BLaER1 treated with 17β-estradiol and CSF1 and Interleukin-3, amounts not matched to agents 10 nM and 100 nM (cell line): ENCODE data around the gene UBA5.
"Not testable (repeated sequence)": the region's sequence is repeated elsewhere in the genome, so short reads cannot be mapped to it uniquely, and the experiment has no call there.

Experiments
- H3K27ac ChIP-seq, 11 experiments: shearing (Covaris generic); formaldehyde crosslinking; 2 replicates each; pipeline ENCODE4 v1.8.1; 2022
- H3K27me3 ChIP-seq, 11 experiments: shearing (Covaris generic); formaldehyde crosslinking; 2 replicates each; pipeline ENCODE4 v1.8.1; 2022
- H3K36me3 ChIP-seq, 11 experiments: shearing (Covaris generic); formaldehyde crosslinking; 2 replicates each; pipeline ENCODE4 v1.8.1; 2022
- H3K4me1 ChIP-seq, 10 experiments: shearing (Covaris generic); formaldehyde crosslinking; 2 replicates each; pipeline ENCODE4 v1.8.1; 2022
- H3K4me2 ChIP-seq, 11 experiments: shearing (Covaris generic); formaldehyde crosslinking; 2 replicates each; pipeline ENCODE4 v1.8.1; 2022
- H3K4me3 ChIP-seq, 10 experiments: shearing (Covaris generic); formaldehyde crosslinking; 2 replicates each; pipeline ENCODE4 v1.8.1; 2022
- H3K9ac ChIP-seq, 11 experiments: shearing (Covaris generic); formaldehyde crosslinking; 2 replicates each; pipeline ENCODE4 v1.8.1; 2022
- H3K9me3 ChIP-seq, 11 experiments: shearing (Covaris generic); formaldehyde crosslinking; replicated peaks in 1 of 11; 2 replicates each; pipeline ENCODE4 v1.8.1; 2022
- H4K20me1 ChIP-seq, 11 experiments: shearing (Covaris generic); formaldehyde crosslinking; 2 replicates each; pipeline ENCODE4 v1.8.1; 2022
- Cebpa-rat ChIP-seq, 11 experiments: shearing (Covaris generic); IDR thresholded peaks; 2 replicates each; pipeline ENCODE4 v1.8.1; 2022

UBA5 gene

DNA sequence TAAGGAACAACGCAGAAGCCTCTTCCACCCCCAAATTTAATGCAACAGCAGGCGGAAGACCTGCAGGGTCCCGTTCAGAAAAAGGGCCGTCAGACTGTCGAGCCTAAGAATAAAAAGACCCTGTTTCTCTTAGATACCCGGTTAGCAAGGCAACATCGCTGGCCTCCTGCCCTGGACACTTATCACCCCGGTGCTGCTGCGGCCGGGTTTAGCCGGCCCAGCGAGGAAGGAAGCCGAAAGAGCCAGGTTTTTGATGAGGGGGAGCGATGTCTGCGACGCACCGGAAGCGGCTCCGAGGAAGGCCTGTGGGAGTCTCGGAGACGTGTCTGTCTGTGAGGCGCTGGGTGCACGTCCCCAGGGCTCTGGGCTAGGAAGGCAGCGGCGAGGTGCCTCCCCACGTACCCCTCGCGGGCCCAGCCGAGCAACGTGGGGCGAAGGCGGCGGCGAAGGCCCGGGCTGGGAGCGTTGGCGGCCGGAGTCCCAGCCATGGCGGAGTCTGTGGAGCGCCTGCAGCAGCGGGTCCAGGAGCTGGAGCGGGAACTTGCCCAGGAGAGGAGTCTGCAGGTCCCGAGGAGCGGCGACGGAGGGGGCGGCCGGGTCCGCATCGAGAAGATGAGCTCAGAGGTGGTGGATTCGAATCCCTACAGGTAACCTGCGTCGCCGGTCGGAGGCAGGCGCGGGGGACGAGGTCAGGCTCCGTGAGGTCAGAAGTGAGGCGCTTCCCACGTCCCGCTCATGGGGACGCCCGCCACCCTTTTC lies at the start of gene UBA5:
Gene UBA5, plus strand, starts transcription at position 278 of the 759 bp plus-strand sequence. Its CDS starts 209 bp downstream, at position 487.
- Histone ChIP-seq H3K4me3 (peak within 1 kb of the TSS; percentile 71 to 95 (median 90)), H3K36me3 (peaks cover 0 to 21% (median 4%) of the 10 kb centered on the region in 11 experiments; a peak in 6 of 22 replicates), H3K4me2 (peak within 1 kb of the TSS; percentile 75 to 95 (median 89)), H3K27me3 (no peaks in the 10 kb centered on the region), H3K27ac (peak within 1 kb of the TSS; percentile 72 to 94 (median 91)), H4K20me1 (peaks cover 0 to 40% (median 4%) of the 10 kb centered on the region in 11 experiments; a peak in 7 of 22 replicates), H3K9me3 (no peaks in the 10 kb centered on the region), H3K9ac (peak within 1 kb of the TSS; percentile 86 to 95 (median 94)), H3K4me1 (peaks cover 23 to 60% (median 36%) of the 10 kb centered on the region in 10 experiments)
- no peak for TF ChIP-seq Cebpa-rat (IDR thresholded peaks at IDR 0.05)

DNA sequence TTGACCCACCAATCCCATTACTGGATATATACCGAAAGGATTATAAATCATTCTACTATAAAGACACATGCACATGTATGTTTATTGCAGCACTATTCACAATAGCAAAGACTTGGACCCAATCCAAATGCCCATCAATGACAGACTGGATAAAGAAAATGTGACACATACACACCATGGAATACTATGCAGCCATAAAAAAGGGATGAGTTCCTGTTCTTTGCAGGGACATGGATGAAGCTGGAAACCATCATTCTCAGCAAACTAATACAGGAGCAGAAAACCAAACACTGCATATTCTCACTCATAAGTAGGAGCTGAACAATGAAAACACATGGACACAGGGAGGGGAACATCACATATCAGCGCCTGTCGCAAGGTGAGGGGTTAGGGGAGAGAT lies 44.8 kb upstream of the UBA5 start:
- not testable (repeated sequence) for H3K4me1 ChIP-seq, H4K20me1 ChIP-seq, H3K9ac ChIP-seq, H3K4me2 ChIP-seq, H3K27ac ChIP-seq, H3K27me3 ChIP-seq, H3K4me3 ChIP-seq
- peaks cover 3 to 51% (median 17%) of the 10 kb centered on the region in 11 experiments; a peak in 17 of 22 replicates for H3K36me3 ChIP-seq
- peaks cover 9 to 21% (median 16%) of the 10 kb centered on the region in 11 experiments; a peak in 19 of 22 replicates for H3K9me3 ChIP-seq

DNA sequence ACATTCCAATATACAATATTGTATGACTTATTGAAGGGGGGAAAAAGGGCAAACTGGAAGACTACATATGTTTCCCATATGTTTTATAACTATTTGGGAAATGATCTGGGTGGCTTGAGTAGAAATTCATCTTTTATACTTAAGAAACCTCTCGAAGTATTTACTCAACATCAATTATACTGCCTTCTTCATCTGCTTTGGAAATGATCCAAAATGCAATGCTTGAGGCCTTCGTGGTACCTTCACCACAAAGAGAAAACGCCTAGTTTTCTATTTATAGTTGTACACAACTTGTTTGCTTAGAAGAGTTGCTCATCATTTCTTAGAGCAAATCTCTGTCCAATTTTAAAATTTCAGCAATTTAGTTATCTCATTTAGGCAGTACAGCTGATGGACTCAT lies 44.2 kb upstream of the UBA5 start:
- Histone ChIP-seq H3K4me1 (peaks cover 0 to 6% (median 0%) of the 10 kb centered on the region in 10 experiments; a peak in 5 of 20 replicates), H3K36me3 (peaks cover 3 to 57% (median 19%) of the 10 kb centered on the region in 11 experiments; a peak in 18 of 22 replicates), H3K9ac (no peak overlapping the region), H3K4me3 (no peak overlapping the region), H3K27ac (no peak overlapping the region), H3K9me3 (peaks cover 9 to 21% (median 16%) of the 10 kb centered on the region in 11 experiments; a peak in 19 of 22 replicates), H3K27me3 (no peaks in the 10 kb centered on the region), H4K20me1 (no peaks in the 10 kb centered on the region), H3K4me2 (no peak overlapping the region)
- no peak for TF ChIP-seq Cebpa-rat (IDR thresholded peaks at IDR 0.05)

DNA sequence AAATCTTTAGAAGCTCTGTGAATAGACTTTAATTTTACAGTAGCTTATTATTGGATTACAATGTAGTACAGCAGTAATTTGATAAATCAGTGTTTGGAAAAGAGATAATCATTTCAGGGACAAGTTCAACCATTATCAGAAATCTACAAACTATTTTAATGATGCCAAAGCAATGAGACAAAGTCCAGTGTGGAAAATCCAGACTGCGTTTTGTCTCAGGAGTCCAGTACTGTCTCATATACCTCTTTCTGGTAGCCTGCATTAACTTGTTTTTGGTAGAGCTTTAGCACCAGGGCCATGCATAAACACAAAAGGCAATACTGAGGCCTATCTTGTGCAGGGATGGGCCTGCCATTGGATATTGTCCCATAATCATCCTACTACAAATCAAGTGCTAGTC lies 43.3 kb upstream of the UBA5 start:
- H3K4me1 ChIP-seq = peaks cover 0 to 5% (median 1%) of the 10 kb centered on the region in 10 experiments; a peak in 8 of 20 replicates
- no peak overlapping the region for H3K4me2 ChIP-seq
- peaks cover 9 to 21% (median 16%) of the 10 kb centered on the region in 11 experiments; a peak in 19 of 22 replicates for H3K9me3 ChIP-seq
- H3K27ac ChIP-seq = no peak overlapping the region
- no peak for TF ChIP-seq Cebpa-rat (IDR thresholded peaks at IDR 0.05)
- H3K9ac ChIP-seq = no peak overlapping the region
- H3K27me3 ChIP-seq = no peaks in the 10 kb centered on the region
- no peak overlapping the region for H3K4me3 ChIP-seq
- peaks cover 3 to 60% (median 19%) of the 10 kb centered on the region in 11 experiments; a peak in 18 of 22 replicates for H3K36me3 ChIP-seq
- H4K20me1 ChIP-seq = no peaks in the 10 kb centered on the region

DNA sequence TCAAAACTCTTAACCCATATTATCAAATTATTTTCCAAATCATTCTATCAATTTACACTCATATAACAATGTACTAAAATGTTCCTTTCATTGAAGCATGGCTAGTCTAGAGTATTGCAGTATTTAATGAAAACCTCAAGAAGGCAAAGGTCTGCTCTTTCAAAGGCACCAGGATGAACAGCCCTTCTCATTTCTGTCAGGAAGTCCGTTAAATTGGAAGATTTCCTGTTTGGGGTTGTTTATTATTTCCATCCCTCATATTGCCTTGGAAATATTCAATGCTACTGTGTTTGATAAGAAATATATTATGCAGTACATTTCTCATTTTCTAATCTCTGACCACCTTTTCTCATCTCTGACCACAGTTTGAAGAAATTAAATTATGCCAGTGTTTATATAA lies 38.0 kb upstream of the UBA5 start:
- Histone ChIP-seq H3K4me3 (no peak overlapping the region), H3K27ac (no peak overlapping the region), H3K4me1 (peaks cover 4 to 31% (median 11%) of the 10 kb centered on the region in 10 experiments; a peak in 16 of 20 replicates), H3K9ac (no peak overlapping the region), H3K36me3 (peaks cover 4 to 42% (median 23%) of the 10 kb centered on the region in 11 experiments; a peak in 20 of 22 replicates), H3K27me3 (no peaks in the 10 kb centered on the region), H3K4me2 (peak overlapping the region in 7 of 11 experiments; percentile 17 to 71 (median 38); a peak in 7 of 22 replicates), H3K9me3 (no peaks in the 10 kb centered on the region; a peak in 1 of 22 replicates), H4K20me1 (no peaks in the 10 kb centered on the region)
- TF ChIP-seq Cebpa-rat (IDR thresholded peaks at IDR 0.05) = no peak

DNA sequence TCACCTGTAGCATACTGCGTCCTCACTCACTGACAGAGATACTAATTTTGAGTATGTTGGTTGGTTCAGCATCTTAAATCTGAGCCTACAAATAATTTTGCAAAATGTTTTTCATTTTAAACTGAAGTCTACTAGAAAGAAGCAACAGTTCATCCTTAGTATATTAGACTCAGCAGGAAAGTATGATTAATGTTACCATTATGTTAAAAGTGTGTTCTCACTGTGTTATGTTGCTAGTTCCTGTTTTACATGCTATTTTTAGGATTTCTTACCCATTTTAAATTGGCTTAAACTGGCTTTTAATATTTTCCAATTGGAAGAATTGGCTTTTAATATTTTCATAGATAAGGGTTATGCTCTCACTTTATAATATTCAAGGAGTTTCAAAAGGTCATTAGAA lies 37.4 kb upstream of the UBA5 start:
- Histone ChIP-seq H3K4me2 (peak overlapping the region in 5 of 11 experiments; percentile 29 to 71 (median 38); a peak in 7 of 22 replicates), H3K27ac (0 out of 22 replicates have a peak overlapping the region, but pooled peaks of 1 of the 11 experiments have one; percentile 10), H3K9ac (no peak overlapping the region), H3K4me1 (peaks cover 4 to 31% (median 11%) of the 10 kb centered on the region in 10 experiments; a peak in 16 of 20 replicates), H3K4me3 (no peak overlapping the region), H4K20me1 (no peaks in the 10 kb centered on the region), H3K27me3 (no peaks in the 10 kb centered on the region), H3K36me3 (peaks cover 5 to 42% (median 28%) of the 10 kb centered on the region in 11 experiments; a peak in 21 of 22 replicates), H3K9me3 (no peaks in the 10 kb centered on the region; a peak in 1 of 22 replicates)
- TF ChIP-seq Cebpa-rat (IDR thresholded peaks at IDR 0.05) = no peak

DNA sequence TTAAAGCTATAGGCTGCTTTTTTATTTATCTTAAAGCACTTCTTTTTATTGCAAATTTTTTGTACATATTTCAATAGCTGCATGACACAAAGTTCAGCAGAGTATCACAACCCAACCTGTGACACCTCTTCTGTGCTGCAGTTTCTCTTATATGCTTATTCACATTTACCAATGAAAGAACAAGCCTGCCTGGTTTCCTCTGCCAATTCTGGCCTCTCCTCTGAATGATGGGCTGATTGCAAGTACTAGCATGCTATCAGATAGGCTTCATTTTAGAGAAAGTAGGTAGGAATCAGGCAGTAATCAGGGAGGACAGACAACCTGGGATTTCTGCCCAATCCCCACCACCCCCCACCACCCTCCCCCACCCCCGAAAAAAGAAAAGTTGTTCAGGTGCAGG lies 36.5 kb upstream of the UBA5 start:
- peaks cover 4 to 31% (median 11%) of the 10 kb centered on the region in 10 experiments; a peak in 16 of 20 replicates for H3K4me1 ChIP-seq
- no peaks in the 10 kb centered on the region for H3K27me3 ChIP-seq
- H3K36me3 ChIP-seq = peaks cover 5 to 46% (median 32%) of the 10 kb centered on the region in 11 experiments; a peak in 21 of 22 replicates
- no peaks in the 10 kb centered on the region; a peak in 1 of 22 replicates for H3K9me3 ChIP-seq
- no peak overlapping the region for H3K4me3 ChIP-seq
- no peak overlapping the region for H3K27ac ChIP-seq
- H3K9ac ChIP-seq = no peak overlapping the region
- TF ChIP-seq Cebpa-rat (IDR thresholded peaks at IDR 0.05) = no peak
- no peaks in the 10 kb centered on the region for H4K20me1 ChIP-seq
- no peak overlapping the region for H3K4me2 ChIP-seq

DNA sequence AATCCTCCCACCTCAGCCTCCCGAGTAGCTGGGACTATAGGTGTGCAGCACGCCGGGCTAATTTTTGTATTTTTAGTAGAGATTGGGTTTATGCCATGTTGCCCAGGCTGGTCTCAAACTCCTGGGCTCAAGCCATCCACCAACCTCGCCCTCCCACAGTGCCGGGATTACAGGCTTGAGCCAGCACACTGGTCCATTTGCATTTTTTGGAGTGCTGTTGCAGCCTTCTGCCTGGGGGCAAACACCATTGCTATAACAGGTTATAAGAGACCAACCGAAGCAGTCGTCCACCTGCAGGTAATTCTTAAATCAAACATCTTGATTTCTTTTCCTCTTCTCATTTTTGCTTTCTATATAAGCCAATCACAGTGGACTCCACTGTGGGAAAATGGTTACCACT lies 35.3 kb upstream of the UBA5 start:
- TF ChIP-seq Cebpa-rat (IDR thresholded peaks at IDR 0.05) = no peak
- Histone ChIP-seq H3K4me2 (no peak overlapping the region), H4K20me1 (no peaks in the 10 kb centered on the region), H3K36me3 (peaks cover 5 to 46% (median 33%) of the 10 kb centered on the region in 11 experiments; a peak in 21 of 22 replicates), H3K27ac (no peak overlapping the region), H3K4me1 (peaks cover 4 to 35% (median 11%) of the 10 kb centered on the region in 10 experiments; a peak in 16 of 20 replicates), H3K4me3 (no peak overlapping the region), H3K9ac (no peak overlapping the region), H3K27me3 (no peaks in the 10 kb centered on the region), H3K9me3 (no peaks in the 10 kb centered on the region; a peak in 1 of 22 replicates)

DNA sequence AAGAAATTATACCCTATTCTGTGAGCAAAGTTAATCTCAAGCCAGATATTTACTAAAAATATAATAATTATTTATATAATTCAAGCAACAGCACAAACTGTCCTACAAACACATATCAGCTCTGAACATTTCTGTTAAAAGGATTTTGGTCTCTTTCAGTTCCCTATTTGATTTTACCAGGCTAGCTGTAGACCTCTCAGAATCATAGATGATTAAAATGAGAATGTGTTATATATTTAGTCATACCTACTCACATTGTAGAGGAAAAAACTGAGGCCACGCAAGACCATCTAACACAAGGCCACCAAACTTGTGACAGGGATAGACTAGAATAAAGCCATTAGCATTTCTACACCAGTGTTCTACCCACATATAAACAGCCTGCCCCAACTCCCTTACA lies 34.5 kb upstream of the UBA5 start:
- Histone ChIP-seq H3K4me2 (0 out of 22 replicates have a peak overlapping the region, but pooled peaks of 1 of the 11 experiments have one; percentile 9), H3K36me3 (peaks cover 5 to 45% (median 28%) of the 10 kb centered on the region in 11 experiments; a peak in 21 of 22 replicates), H4K20me1 (no peaks in the 10 kb centered on the region)

More for the DNA sequence above, 34.5 kb upstream of the UBA5 start:
- H3K27ac ChIP-seq = peak overlapping the region in 1 of 11 experiments; percentile 6; a peak in 1 of 22 replicates
- no peak overlapping the region for H3K9ac ChIP-seq
- no peaks in the 10 kb centered on the region for H3K27me3 ChIP-seq
- no peaks in the 10 kb centered on the region; a peak in 1 of 22 replicates for H3K9me3 ChIP-seq
- peaks cover 4 to 42% (median 11%) of the 10 kb centered on the region in 10 experiments; a peak in 16 of 20 replicates for H3K4me1 ChIP-seq
- H3K4me3 ChIP-seq = no peak overlapping the region
- no peak for TF ChIP-seq Cebpa-rat (IDR thresholded peaks at IDR 0.05)
